Hepatocyte (in vitro differentiated cells): ENCODE data around the gene NLRP12. TPM values are rescaled to one million over a fixed set of nuclear protein-coding genes. Genes with fewer than 3 reads are reported as not detected.

ENCODE experiments used
- DNase-seq: peaks from one replicate; pipeline ENCODE4 v3.0.0-alpha.2; 2016; ENCODE audit warnings: low spot score
- H2AFZ ChIP-seq: fragments of 200-600 bp; sonication (generic); 2 replicates; pipeline ENCODE4 v1.6.0; 2016; ENCODE audit warnings: antibody characterized with exemption, mild to moderate bottlenecking
- H3K27ac ChIP-seq: fragments of 200-600 bp; sonication (generic); 2 replicates; pipeline ENCODE4 v1.5.1; 2016; ENCODE audit warnings: mild to moderate bottlenecking
- H3K27me3 ChIP-seq: fragments of 200-600 bp; sonication (generic); 2 replicates; pipeline ENCODE4 v1.6.1; 2016
- H3K36me3 ChIP-seq: fragments of 200-600 bp; sonication (generic); replicated peaks from 2 replicates; pipeline ENCODE4 v1.5.1; 2016; ENCODE audit warnings: low read depth; ENCODE audit not compliant: insufficient read depth
- H3K4me1 ChIP-seq: fragments of 200-600 bp; sonication (generic); 2 replicates; pipeline ENCODE4 v1.5.1; 2016; ENCODE audit warnings: mild to moderate bottlenecking, moderate library complexity; ENCODE audit not compliant: insufficient read depth
- H3K4me2 ChIP-seq: fragments of 200-600 bp; sonication (generic); 2 replicates; pipeline ENCODE4 v1.6.0; 2016
- H3K4me3 ChIP-seq: fragments of 200-600 bp; sonication (generic); 2 replicates; pipeline ENCODE4 v1.5.1; 2016; ENCODE audit warnings: mild to moderate bottlenecking
- H3K79me2 ChIP-seq: fragments of 200-600 bp; sonication (generic); 2 replicates; pipeline ENCODE4 v1.6.0; 2017; ENCODE audit warnings: mild to moderate bottlenecking
- H3K9me2 ChIP-seq: fragments of 200-600 bp; sonication (generic); replicated peaks from 2 replicates; pipeline ENCODE4 v1.6.0; 2017; ENCODE audit warnings: mild to moderate bottlenecking; ENCODE audit not compliant: insufficient read depth
- H3K9me3 ChIP-seq: fragments of 200-600 bp; sonication (generic); 2 replicates; pipeline ENCODE4 v1.5.1; 2016; ENCODE audit warnings: low read depth, mild to moderate bottlenecking
- H4K20me1 ChIP-seq: fragments of 200-600 bp; sonication (generic); 2 replicates; pipeline ENCODE4 v1.6.0; 2016; ENCODE audit warnings: mild to moderate bottlenecking; ENCODE audit not compliant: insufficient read depth, poor library complexity, severe bottlenecking
- EZH2 ChIP-seq: fragments of 200-600 bp; sonication (generic); IDR thresholded peaks from 2 replicates; pipeline ENCODE4 v1.6.1; 2016; ENCODE audit warnings: antibody characterized with exemption, mild to moderate bottlenecking, borderline replicate concordance
- EZH2phosphoT487 ChIP-seq: fragments of 200-600 bp; sonication (generic); IDR thresholded peaks from one replicate; pipeline ENCODE4 v1.6.1; 2018; ENCODE audit warnings: antibody characterized with exemption, mild to moderate bottlenecking, low read depth, moderate library complexity; ENCODE audit not compliant: unreplicated experiment, severe bottlenecking
- WGBS: methylation state at CpG from one replicate; pipeline ENCODE4 v1.1.6; 2016; ENCODE audit warnings: low lambda C conversion rate; ENCODE audit errors: missing lambda C conversion rate; 5-methylcytosine and 5-hydroxymethylcytosine counted together
- polyA plus RNA-seq: library from polyadenylated mRNA; unstranded; fragments of >200 nt; fragmentation: Nextera tagmentation; extraction: Ambion mirVana; gene quantifications from 2 replicates; pipeline ENCODE4 v1.2.1, GENCODE V29; 2016
- total RNA-seq: library from RNA; depleted of rRNA; stranded (reverse); fragments of >200 nt; gene quantifications from 2 replicates; pipeline ENCODE4 v1.2.3, GENCODE V29; 2014
- TF ChIP-seq, protein P1 (sequence below): fragments of 200-600 bp; sonication (generic); IDR thresholded peaks from 2 replicates; pipeline ENCODE4 v1.5.1; 2016; ENCODE audit warnings: antibody characterized with exemption, mild to moderate bottlenecking; ENCODE audit not compliant: poor library complexity

The NLRP12 gene
- total and polyA plus RNA-seq, 2 experiments from 2014 or later: not detected

DNA sequence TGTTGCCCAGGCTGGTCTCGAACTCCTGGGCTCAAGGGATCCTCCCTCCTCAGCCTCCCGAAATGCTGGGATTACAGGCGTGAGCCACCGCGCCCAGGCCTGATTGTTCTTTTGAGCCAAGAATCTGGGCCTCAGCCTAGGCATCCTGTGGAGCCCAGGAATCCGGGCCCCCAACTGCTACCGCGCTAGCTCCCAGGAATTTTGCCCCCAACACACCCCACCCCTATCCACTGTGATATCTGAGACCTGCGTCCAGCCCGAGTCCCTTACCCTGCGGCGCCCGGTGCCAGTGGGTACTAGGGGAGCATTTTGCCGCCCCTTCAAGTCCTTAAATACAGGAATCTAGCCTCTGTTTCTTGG is 42.7 kb upstream of the NLRP12 start:
- DNase-seq: peak; percentile 29
- TF ChIP-seq, protein P1, sequence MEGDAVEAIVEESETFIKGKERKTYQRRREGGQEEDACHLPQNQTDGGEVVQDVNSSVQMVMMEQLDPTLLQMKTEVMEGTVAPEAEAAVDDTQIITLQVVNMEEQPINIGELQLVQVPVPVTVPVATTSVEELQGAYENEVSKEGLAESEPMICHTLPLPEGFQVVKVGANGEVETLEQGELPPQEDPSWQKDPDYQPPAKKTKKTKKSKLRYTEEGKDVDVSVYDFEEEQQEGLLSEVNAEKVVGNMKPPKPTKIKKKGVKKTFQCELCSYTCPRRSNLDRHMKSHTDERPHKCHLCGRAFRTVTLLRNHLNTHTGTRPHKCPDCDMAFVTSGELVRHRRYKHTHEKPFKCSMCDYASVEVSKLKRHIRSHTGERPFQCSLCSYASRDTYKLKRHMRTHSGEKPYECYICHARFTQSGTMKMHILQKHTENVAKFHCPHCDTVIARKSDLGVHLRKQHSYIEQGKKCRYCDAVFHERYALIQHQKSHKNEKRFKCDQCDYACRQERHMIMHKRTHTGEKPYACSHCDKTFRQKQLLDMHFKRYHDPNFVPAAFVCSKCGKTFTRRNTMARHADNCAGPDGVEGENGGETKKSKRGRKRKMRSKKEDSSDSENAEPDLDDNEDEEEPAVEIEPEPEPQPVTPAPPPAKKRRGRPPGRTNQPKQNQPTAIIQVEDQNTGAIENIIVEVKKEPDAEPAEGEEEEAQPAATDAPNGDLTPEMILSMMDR: no peak
- TF ChIP-seq EZH2phosphoT487 (no peak), EZH2 (no peak)
- Histone ChIP-seq H4K20me1 (peaks cover 1% of the 10 kb centered on the region), H3K4me2 (peak overlapping the region; percentile 84), H3K27me3 (no peaks in the 10 kb centered on the region), H2AFZ (peak overlapping the region; percentile 28), H3K4me1 (peaks cover 31% of the 10 kb centered on the region), H3K36me3 (no peaks in the 10 kb centered on the region), H3K4me3 (peak overlapping the region; percentile 24), H3K79me2 (peaks cover 26% of the 10 kb centered on the region), H3K27ac (peak overlapping the region; percentile 98), H3K9me2 (no peaks in the 10 kb centered on the region), H3K9me3 (no peaks in the 10 kb centered on the region)
- WGBS: 37% methylated on average over 14 of the region's 14 CpGs

DNA sequence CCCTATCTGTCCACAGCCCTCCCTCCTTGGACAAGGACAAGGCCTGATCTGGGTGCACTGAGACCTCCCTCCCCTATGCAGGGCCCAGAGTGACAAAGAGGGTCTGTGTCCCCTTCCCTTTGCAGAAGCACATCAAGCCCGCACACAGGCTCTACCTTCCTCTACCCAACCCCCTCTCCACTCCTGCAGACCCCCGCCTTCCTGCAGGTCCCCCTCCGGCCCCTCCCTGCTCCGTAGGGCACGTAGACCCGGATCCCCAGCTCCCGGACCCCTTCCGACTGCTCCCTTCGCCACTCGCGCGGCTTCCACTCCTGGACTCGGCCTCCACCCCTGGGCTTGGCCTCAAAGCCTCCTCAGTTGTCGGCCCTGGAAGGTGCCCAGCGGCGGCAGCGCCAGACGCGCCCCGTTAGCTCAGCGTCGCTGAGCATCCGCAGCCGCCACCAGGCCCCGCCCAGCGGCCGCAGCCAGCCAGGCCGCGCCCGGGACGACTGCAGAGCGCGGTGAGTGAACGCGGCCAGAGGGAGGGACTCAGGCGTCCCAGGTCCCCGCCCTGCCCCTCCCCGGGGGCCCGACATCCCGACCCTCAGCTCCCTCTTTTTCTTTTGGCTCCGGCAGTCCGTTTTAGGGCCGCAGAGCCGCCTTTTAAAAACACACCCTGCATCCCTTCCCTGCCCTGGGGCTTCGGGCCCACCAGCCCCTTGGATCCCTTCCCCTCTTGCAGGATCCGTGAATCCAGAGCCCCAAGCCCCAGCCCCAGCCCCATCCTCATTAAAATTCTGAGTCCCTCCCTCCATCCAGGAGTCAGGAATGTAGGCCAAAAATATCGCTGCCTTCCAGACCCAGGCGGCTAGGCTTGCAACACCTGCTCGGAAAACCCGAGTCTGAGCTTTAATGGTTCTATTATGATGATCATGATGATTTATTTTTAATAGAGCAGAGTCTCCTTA is 42.1 kb upstream of the NLRP12 start:
- H3K9me3 ChIP-seq: no peaks in the 10 kb centered on the region
- H3K36me3 ChIP-seq: no peaks in the 10 kb centered on the region
- peak overlapping the region; percentile 38 for H2AFZ ChIP-seq
- H3K79me2 ChIP-seq: peaks cover 19% of the 10 kb centered on the region
- H3K4me2 ChIP-seq: peak overlapping the region; percentile 84
- peak overlapping the region; percentile 24 for H3K4me3 ChIP-seq
- TF ChIP-seq, protein P1: no peak
- TF ChIP-seq EZH2 (no peak), EZH2phosphoT487 (no peak)
- peak; percentile 91 for DNase-seq
- no peaks in the 10 kb centered on the region for H4K20me1 ChIP-seq
- H3K27me3 ChIP-seq: no peaks in the 10 kb centered on the region
- peaks cover 31% of the 10 kb centered on the region for H3K4me1 ChIP-seq
- H3K9me2 ChIP-seq: no peaks in the 10 kb centered on the region
- peak overlapping the region; percentile 98 for H3K27ac ChIP-seq
- 7% methylated on average over 27 of the region's 50 CpGs for WGBS

DNA sequence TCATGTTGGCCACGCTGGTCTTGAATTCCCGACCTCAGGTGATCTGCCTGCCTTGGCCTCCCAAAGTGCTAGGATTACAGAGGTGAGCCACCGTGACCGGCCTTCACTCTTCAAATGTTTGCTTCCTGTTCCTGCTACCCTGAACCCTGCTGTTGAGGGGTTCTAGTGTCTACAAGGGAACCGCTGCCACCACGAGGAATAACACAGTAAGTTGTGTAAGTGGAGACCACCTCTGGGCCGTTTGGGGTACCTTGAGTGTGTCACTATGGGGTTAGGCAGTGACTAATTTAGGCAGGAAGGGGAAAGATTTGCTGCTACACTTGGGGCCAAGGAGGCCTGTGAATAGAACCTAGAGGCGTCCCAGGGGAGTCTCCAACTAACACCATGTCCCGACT is 41.4 kb upstream of the NLRP12 start:
- no peaks in the 10 kb centered on the region for H3K36me3 ChIP-seq
- TF ChIP-seq, protein P1: no peak
- TF ChIP-seq EZH2 (no peak), EZH2phosphoT487 (no peak)
- 69% methylated on average over 9 of the region's 9 CpGs for WGBS
- H3K4me1 ChIP-seq: peaks cover 31% of the 10 kb centered on the region
- H4K20me1 ChIP-seq: no peaks in the 10 kb centered on the region
- H3K27me3 ChIP-seq: no peaks in the 10 kb centered on the region
- peaks cover 13% of the 10 kb centered on the region for H3K79me2 ChIP-seq
- H3K9me2 ChIP-seq: no peaks in the 10 kb centered on the region
- H3K27ac ChIP-seq: peak overlapping the region; percentile 98
- H3K9me3 ChIP-seq: no peaks in the 10 kb centered on the region
- H3K4me2 ChIP-seq: peak overlapping the region; percentile 84
- H2AFZ ChIP-seq: peak overlapping the region; percentile 38
- DNase-seq: no peak
- no peak overlapping the region for H3K4me3 ChIP-seq
